ENCODE results near the gene ABCA2. TPM values are rescaled to one million over a fixed set of nuclear protein-coding genes. Genes with fewer than 3 reads are reported as not detected.

Gene ABCA2
- total and polyA plus RNA-seq, 9 of the 15 experiments (the other 6 are each of a cell fraction or from before 2014, with no cell fraction given) = 0.69 to 16.3 (median 6.1) TPM; not detected in 2

- no peak overlapping the region for H3K4me2 ChIP-seq (ENCODE audit: insufficient read depth, low read length)
- no peak overlapping the region for H3K27ac ChIP-seq (ENCODE audit: extremely low read depth, low read depth, low read length)
- intact Hi-C loops (cut with micrococcal nuclease) = no loop called here
- CTCF ChIA-PET (ENCODE audit: low intra/inter-chr PET ratio) = no interaction called here
- H3K79me2 ChIP-seq (ENCODE audit: control insufficient read depth, insufficient read depth, low read length) = no peaks in the 10 kb centered on the region
- POLR2A ChIA-PET = interaction anchor here (0.8 kb wide), 1 partner anchor 221 kb away, joined by 3 read pairs; the partner anchor contains the start of gene TUBB4B
- FAIRE-seq (no peak), ATAC-seq (no peak), DNase-seq (ENCODE audit: extremely low read depth in 1 of 4, low spot score in 3 of 4) (no peak)
- 0 out of 2 replicates have a peak, but pooled peaks cover 5% of the 10 kb centered on the region for H4K20me1 ChIP-seq (replicated peaks; ENCODE audit: control insufficient read depth, insufficient read depth, low read length)
- no peak overlapping the region for H2AFZ ChIP-seq (ENCODE audit: low read depth, low read length)
- no peaks in the 10 kb centered on the region for H3K9me3 ChIP-seq (replicated peaks; ENCODE audit: control insufficient read depth, insufficient read depth, low read depth, low read length)
- peak overlapping the region in 1 of 2 experiments; percentile 26; a peak in 1 of 4 replicates for H3K9ac ChIP-seq (ENCODE audit: insufficient read depth in 1 of 2, low read depth in 2 of 2, low read length in 2 of 2)
- in situ Hi-C loops (cut with MboI) = no loop called here
- no peaks in the 10 kb centered on the region for H3K27me3 ChIP-seq (ENCODE audit: control insufficient read depth in 2 of 2, insufficient read depth in 2 of 2, low read length in 2 of 2)
- no peaks in the 10 kb centered on the region for H3K36me3 ChIP-seq (ENCODE audit: control insufficient read depth, insufficient read depth, low read length)
- H3K4me1 ChIP-seq (replicated peaks in 1 of 2; ENCODE audit: control insufficient read depth in 2 of 2, insufficient read depth in 2 of 2, low read length in 2 of 2) = peaks cover 4 to 78% of the 10 kb centered on the region in 2 experiments; a peak in 4 of 5 replicates
- H3K4me3 ChIP-seq = no peak overlapping the region
- no TSS peak for BruUV-seq (replicated peaks)
- TF ChIP-seq PHB2 (IDR thresholded peaks at IDR 0.05; ENCODE audit: low read depth) (no peak), ILF3 (IDR thresholded peaks at IDR 0.05; ENCODE audit: borderline replicate concordance) (no peak), ZBTB33 (CRISPR knock-in tag; IDR thresholded peaks at IDR 0.05) (0 out of 2 replicates have a peak, but pooled peaks have one; percentile 55), E2F6 (IDR thresholded peaks at IDR 0.05; ENCODE audit: borderline replicate concordance in 1 of 2, extremely low read depth in 1 of 2, insufficient read depth in 1 of 2, insufficient read length in 1 of 2, low read depth in 1 of 2, low read length in 1 of 2, poor library complexity in 1 of 2, severe bottlenecking in 1 of 2) (no peak), ZSCAN32 (CRISPR knock-in tag; IDR thresholded peaks at IDR 0.05) (no peak), TRIM24 (IDR thresholded peaks at IDR 0.05) (no peak), PRDM10 (IDR thresholded peaks at IDR 0.05; ENCODE audit: partially characterized antibody) (peak; percentile 35)
- 40% methylated on average over 21 of the region's 34 CpGs for WGBS (ENCODE audit: insufficient coverage, low coverage, missing lambda C conversion rate)
- H3K9me1 ChIP-seq (ENCODE audit: control insufficient read depth, insufficient read depth, low read length) = no peaks in the 10 kb centered on the region
Observed at GRCh38 chr9:137019891-137020683, 8.0 kb downstream of the ABCA2 start.
